Measurements from ENCODE around the gene ERC2.

ERC2 gene

GRCh38 chr3:55947406-55947805 lies 520.9 kb downstream of the ERC2 start:
- Mint-ChIP-seq H3K4me1 (ENCODE audit: low read depth) (no peaks in the 10 kb centered on the region), H3K36me3 (ENCODE audit: low read depth) (no peaks in the 10 kb centered on the region), H3K27ac (no peak overlapping the region), H3K4me3 (no peak overlapping the region), H3K9me3 (no peaks in the 10 kb centered on the region), H3K27me3 (no peaks in the 10 kb centered on the region)
- no peak for DNase-seq

GRCh38 chr3:55946574-55947160 lies 521.6 kb downstream of the ERC2 start:
- H3K27ac Mint-ChIP-seq: no peak overlapping the region
- H3K9me3 Mint-ChIP-seq: no peaks in the 10 kb centered on the region
- no peak for DNase-seq
- no peaks in the 10 kb centered on the region for H3K36me3 Mint-ChIP-seq (ENCODE audit: low read depth)
- no peak overlapping the region for H3K4me3 Mint-ChIP-seq
- no peaks in the 10 kb centered on the region for H3K27me3 Mint-ChIP-seq
- no peaks in the 10 kb centered on the region for H3K4me1 Mint-ChIP-seq (ENCODE audit: low read depth)

DNA sequence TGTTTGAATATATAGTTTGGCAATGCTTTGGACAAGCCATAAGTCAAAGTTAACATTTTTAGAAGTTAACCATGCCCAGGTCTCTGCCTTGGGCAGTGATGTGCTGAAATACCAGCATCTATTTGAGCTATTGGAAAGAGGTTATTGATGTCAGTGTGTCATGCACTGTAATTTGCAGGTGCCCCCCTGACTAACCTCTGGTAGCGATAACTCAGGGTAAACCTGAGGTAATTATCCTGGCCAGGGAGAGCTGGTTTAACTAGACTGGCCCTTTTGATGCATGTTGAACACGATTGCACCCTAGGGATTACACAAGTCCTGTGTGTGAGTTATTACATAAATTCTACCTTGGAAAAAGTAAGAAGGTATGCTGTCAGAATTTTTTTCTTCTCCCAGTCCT lies 525.4 kb downstream of the ERC2 start:
- no peak overlapping the region for H3K27ac Mint-ChIP-seq
- no peak overlapping the region for H3K4me3 Mint-ChIP-seq
- no peaks in the 10 kb centered on the region for H3K27me3 Mint-ChIP-seq
- H3K4me1 Mint-ChIP-seq (ENCODE audit: low read depth): no peaks in the 10 kb centered on the region
- DNase-seq: no peak
- H3K9me3 Mint-ChIP-seq: no peaks in the 10 kb centered on the region
- no peaks in the 10 kb centered on the region for H3K36me3 Mint-ChIP-seq (ENCODE audit: low read depth)

- Mint-ChIP-seq H3K36me3 (ENCODE audit: low read depth) (no peaks in the 10 kb centered on the region), H3K27me3 (no peaks in the 10 kb centered on the region), H3K9me3 (no peaks in the 10 kb centered on the region), H3K4me3 (no peak overlapping the region), H3K27ac (no peak overlapping the region), H3K4me1 (ENCODE audit: low read depth) (no peaks in the 10 kb centered on the region)
- DNase-seq: no peak
These were observed 529.0 kb downstream of the ERC2 start for GRCh38 chr3:55939287-55939686.

DNA sequence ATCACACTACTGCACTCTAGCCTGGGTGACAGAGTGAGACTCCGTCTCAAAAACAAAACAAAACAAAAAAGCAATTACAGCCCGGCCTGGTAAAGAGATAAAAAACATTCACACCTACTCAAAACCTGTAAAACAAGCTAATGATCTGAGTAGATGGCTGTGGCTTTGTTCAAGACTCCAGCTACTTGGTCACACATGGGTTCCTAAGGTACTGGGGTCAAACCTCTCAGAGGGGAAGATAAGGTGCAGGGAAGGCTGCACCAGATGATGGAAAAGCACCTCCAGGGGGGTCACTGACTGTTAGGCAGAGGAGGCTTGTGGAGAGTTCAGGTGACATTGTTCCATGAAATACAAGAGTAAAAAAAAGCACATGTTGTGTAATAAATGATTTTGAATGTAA lies 531.0 kb downstream of the ERC2 start:
- DNase-seq: no peak
- H3K27me3 Mint-ChIP-seq: no peaks in the 10 kb centered on the region
- no peaks in the 10 kb centered on the region for H3K4me1 Mint-ChIP-seq (ENCODE audit: low read depth)
- H3K4me3 Mint-ChIP-seq: no peak overlapping the region
- H3K36me3 Mint-ChIP-seq (ENCODE audit: low read depth): no peaks in the 10 kb centered on the region
- no peak overlapping the region for H3K27ac Mint-ChIP-seq
- H3K9me3 Mint-ChIP-seq: no peaks in the 10 kb centered on the region

DNA sequence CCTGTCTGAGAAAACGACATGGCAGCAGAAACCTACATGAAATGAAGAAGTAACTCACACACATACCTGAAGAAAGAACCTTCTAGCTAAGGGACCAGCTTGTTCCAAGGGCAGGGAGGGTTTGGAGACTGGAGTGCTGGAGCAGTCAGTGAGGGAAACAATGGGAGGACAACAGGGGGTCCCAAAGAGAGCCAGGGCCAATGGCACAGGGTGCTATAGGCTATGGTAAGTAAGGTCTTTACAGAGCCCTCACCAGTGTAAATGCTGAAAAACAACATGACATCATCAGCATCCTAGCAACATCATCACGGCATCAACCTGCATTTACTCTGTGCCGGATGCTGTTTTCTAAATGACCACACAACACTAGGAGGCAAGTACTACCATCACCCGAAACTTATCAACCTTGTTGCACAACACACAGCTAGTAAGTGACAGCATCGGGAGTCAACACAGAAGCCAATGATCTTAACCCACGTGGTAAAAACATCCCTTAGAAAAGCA lies 531.7 kb downstream of the ERC2 start:
- DNase-seq: no peak
- Mint-ChIP-seq H3K27me3 (no peaks in the 10 kb centered on the region), H3K4me1 (ENCODE audit: low read depth) (no peaks in the 10 kb centered on the region), H3K36me3 (ENCODE audit: low read depth) (no peaks in the 10 kb centered on the region), H3K9me3 (no peaks in the 10 kb centered on the region), H3K4me3 (no peak overlapping the region), H3K27ac (no peak overlapping the region)

GRCh38 chr3:55935241-55935640 lies 533.0 kb downstream of the ERC2 start:
- H3K9me3 Mint-ChIP-seq: peaks cover 2% of the 10 kb centered on the region
- H3K36me3 Mint-ChIP-seq (ENCODE audit: low read depth): no peaks in the 10 kb centered on the region
- H3K4me3 Mint-ChIP-seq: no peak overlapping the region
- no peaks in the 10 kb centered on the region for H3K27me3 Mint-ChIP-seq
- H3K4me1 Mint-ChIP-seq (ENCODE audit: low read depth): no peaks in the 10 kb centered on the region
- no peak overlapping the region for H3K27ac Mint-ChIP-seq
- DNase-seq: no peak

DNA sequence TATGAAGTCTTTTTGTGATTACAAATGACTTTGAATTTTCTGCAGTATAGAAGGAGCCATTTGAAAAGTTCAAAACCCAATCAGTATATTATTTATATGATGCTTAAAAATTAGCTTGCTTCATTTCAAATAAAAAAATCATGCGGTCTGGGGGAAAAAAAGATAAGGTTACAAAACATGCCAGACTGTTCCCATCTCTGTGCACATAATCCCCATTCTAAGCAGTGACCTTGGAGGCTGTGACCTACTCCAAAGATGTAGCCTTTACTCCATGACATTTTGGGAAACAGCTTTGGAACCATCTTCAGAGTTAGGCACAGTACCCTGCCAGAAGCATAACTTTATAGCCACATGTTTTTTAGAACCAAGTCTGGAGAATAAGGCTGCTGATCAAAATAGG lies 533.5 kb downstream of the ERC2 start:
- peaks cover 2% of the 10 kb centered on the region for H3K9me3 Mint-ChIP-seq
- no peak overlapping the region for H3K4me3 Mint-ChIP-seq
- no peaks in the 10 kb centered on the region for H3K27me3 Mint-ChIP-seq
- H3K36me3 Mint-ChIP-seq (ENCODE audit: low read depth): no peaks in the 10 kb centered on the region
- no peaks in the 10 kb centered on the region for H3K4me1 Mint-ChIP-seq (ENCODE audit: low read depth)
- H3K27ac Mint-ChIP-seq: no peak overlapping the region
- DNase-seq: no peak

GRCh38 chr3:55929154-55929869 lies 539.0 kb downstream of the ERC2 start:
- Mint-ChIP-seq H3K9me3 (peaks cover 2% of the 10 kb centered on the region), H3K4me1 (ENCODE audit: low read depth) (no peaks in the 10 kb centered on the region), H3K27me3 (peaks cover 2% of the 10 kb centered on the region), H3K27ac (no peak overlapping the region), H3K36me3 (ENCODE audit: low read depth) (no peaks in the 10 kb centered on the region), H3K4me3 (no peak overlapping the region)
- DNase-seq: no peak

- no peaks in the 10 kb centered on the region for H3K9me3 Mint-ChIP-seq
These were observed 544.6 kb downstream of the ERC2 start for GRCh38 chr3:55923626-55924025.

GRCh38 chr3:55923207-55923606 lies 545.1 kb downstream of the ERC2 start:
- Mint-ChIP-seq H3K36me3 (ENCODE audit: low read depth) (no peaks in the 10 kb centered on the region), H3K27ac (no peak overlapping the region), H3K27me3 (peaks cover 2% of the 10 kb centered on the region), H3K4me3 (no peak overlapping the region), H3K9me3 (no peaks in the 10 kb centered on the region), H3K4me1 (ENCODE audit: low read depth) (no peaks in the 10 kb centered on the region)
- DNase-seq: no peak

More at GRCh38 chr3:55923626-55924025, 544.6 kb downstream of the ERC2 start:
- Mint-ChIP-seq H3K4me1 (ENCODE audit: low read depth) (no peaks in the 10 kb centered on the region), H3K27me3 (peaks cover 2% of the 10 kb centered on the region), H3K4me3 (no peak overlapping the region), H3K36me3 (ENCODE audit: low read depth) (no peaks in the 10 kb centered on the region), H3K27ac (no peak overlapping the region)
- DNase-seq: no peak

DNA sequence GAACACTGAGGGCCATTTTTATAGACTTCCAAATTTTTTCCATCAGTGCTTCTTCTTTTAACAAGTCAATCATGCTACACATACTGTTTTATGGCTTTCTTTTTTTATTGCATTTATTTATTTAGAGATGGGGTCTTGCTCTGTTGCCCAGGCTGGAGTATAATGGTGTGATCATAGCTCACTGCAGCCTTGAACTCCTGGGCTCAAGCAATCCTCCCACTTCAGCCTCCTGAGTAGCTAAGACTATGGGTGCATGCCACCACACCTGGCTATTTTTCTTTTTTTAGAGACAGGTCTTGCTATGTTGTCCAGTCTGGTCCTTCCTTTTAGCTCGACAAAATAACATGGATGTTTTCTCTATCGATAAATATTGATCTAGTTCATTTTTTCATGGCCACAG lies 555.4 kb downstream of the ERC2 start:
- Mint-ChIP-seq H3K27ac (no peak overlapping the region), H3K4me3 (no peak overlapping the region), H3K27me3 (no peaks in the 10 kb centered on the region)

DNA sequence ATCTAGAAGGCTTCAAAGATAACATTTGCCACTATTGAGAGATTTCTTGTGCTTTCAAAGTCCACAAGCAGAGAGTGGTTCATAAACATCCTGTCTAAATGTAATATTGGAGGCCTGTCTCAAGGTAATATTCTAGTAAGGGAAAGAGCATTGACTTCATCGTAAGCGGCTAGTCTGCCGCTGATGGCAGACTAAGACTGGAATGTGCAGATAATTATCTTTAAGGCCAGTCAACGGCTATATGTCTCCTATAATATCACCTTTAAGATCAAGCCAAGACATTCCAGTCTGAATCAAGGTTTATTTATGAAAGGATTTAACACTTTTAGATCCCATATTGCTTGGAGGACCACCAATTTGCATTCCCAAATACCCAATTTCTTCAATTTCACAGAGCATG lies 557.0 kb downstream of the ERC2 start:
- Mint-ChIP-seq H3K36me3 (ENCODE audit: low read depth) (no peaks in the 10 kb centered on the region), H3K27ac (no peak overlapping the region)

More for the DNA sequence above, 555.4 kb downstream of the ERC2 start:
- DNase-seq: no peak
- no peaks in the 10 kb centered on the region for H3K36me3 Mint-ChIP-seq (ENCODE audit: low read depth)
- H3K9me3 Mint-ChIP-seq: no peaks in the 10 kb centered on the region
- H3K4me1 Mint-ChIP-seq (ENCODE audit: low read depth): no peaks in the 10 kb centered on the region

DNA sequence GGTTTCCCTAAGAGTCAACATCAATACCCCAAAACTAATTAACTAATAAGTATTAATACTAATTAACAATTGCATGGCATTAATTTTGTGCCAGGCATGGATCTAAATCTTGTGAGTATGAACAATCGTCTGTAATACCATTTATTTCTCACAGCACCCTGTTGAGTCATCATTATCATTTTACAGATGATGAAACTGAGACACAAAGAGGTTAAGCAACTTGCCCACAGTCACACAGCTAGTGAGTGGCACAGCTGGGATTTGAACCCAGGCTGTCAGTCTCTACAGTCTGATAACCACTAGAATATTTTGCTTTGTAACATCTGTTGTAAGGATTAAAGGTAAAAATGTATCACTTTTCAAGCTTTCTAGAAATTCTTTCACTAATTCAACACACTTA lies 557.7 kb downstream of the ERC2 start:
- Mint-ChIP-seq H3K4me1 (ENCODE audit: low read depth) (no peaks in the 10 kb centered on the region), H3K9me3 (no peaks in the 10 kb centered on the region), H3K27ac (no peak overlapping the region), H3K4me3 (no peak overlapping the region), H3K36me3 (ENCODE audit: low read depth) (no peaks in the 10 kb centered on the region), H3K27me3 (no peaks in the 10 kb centered on the region)
- no peak for DNase-seq

More for the DNA sequence above, 557.0 kb downstream of the ERC2 start:
- no peaks in the 10 kb centered on the region for H3K27me3 Mint-ChIP-seq
- no peak overlapping the region for H3K4me3 Mint-ChIP-seq
- DNase-seq: no peak
- no peaks in the 10 kb centered on the region for H3K4me1 Mint-ChIP-seq (ENCODE audit: low read depth)
- H3K9me3 Mint-ChIP-seq: no peaks in the 10 kb centered on the region

DNA sequence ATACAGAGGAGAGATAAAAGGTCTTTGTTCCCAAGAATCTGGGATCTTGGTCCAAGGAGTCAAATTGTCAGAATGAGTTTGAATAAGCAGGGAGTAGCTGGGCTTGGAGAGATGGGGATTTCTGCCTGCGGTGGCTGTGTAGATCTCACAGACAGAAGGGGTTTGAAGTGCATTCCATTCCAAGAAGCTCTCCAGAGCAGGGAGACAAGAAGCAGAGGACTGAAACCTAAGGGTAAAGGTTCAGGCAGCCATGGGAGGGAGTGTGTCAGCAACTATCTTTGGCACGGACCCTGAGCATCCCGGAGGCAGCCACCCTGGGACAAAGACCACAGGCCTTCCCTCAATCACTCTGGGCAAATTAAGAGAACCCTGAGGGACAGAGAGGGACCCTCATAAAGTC lies 558.9 kb downstream of the ERC2 start:
- no peak overlapping the region for H3K4me3 Mint-ChIP-seq
- no peaks in the 10 kb centered on the region for H3K9me3 Mint-ChIP-seq
- no peak overlapping the region for H3K27ac Mint-ChIP-seq
- H3K4me1 Mint-ChIP-seq (ENCODE audit: low read depth): no peaks in the 10 kb centered on the region
- H3K27me3 Mint-ChIP-seq: no peaks in the 10 kb centered on the region
- H3K36me3 Mint-ChIP-seq (ENCODE audit: low read depth): no peaks in the 10 kb centered on the region
- DNase-seq: no peak

Measured in activated T-cell treated with anti-CD3 and anti-CD28 coated beads, Interleukin-2, amount 50 U/mL, for 24 hours (primary cell).